HCT116 (cell line): ENCODE data around the gene FADS6. TPM values are rescaled to one million over a fixed set of nuclear protein-coding genes. Genes with fewer than 3 reads are reported as not detected.
A peak's percentile ranks its signal among the peaks of the same experiment; 100 is the strongest.

Experiments used
- ATAC-seq: fragments of 200-7000 bp; cut with Tn5 transposase; 2 replicates; pipeline ENCODE4 v1.9.1; 2020; ENCODE audit warnings: mild to moderate bottlenecking, moderate library complexity
- BruUV-seq: library from RNA; stranded (reverse); fragments of 400-500 nt; replicated peaks from 2 replicates; lab custom pipeline; 2021; lab: Mats Ljungman, UMichigan
- CTCF ChIA-PET: fragments of 300-600 bp; sonication (Branson Sonifier 250); formaldehyde crosslinking; loops from one replicate; lab custom pipeline; 2021; ENCODE audit warnings: antibody characterized with exemption; lab: Charles Lee
- POLR2A ChIA-PET: fragments of 300-600, 350-600 bp; sonication (Branson Sonifier 250); formaldehyde crosslinking; loops from one replicate; lab custom pipeline; 2021; ENCODE audit warnings: antibody characterized with exemption; lab: Charles Lee
- RAD21 ChIA-PET, 2 experiments: fragments of 300-600 bp; sonication (Branson Sonifier 250); formaldehyde crosslinking; loops; one replicate each; lab custom pipeline; 2023; ENCODE audit warnings: low total read pairs in 2 of 2; ENCODE audit not compliant: uncharacterized antibody in 2 of 2, unreplicated experiment in 2 of 2, low non-redundant PET in 1 of 2; lab: Charles Lee
- DNase-seq: peaks from one replicate; pipeline ENCODE4 v3.0.0-alpha.2; 2010; ENCODE audit warnings: low read depth, low spot score
- H2AFZ ChIP-seq: fragments of 200-600 bp; shearing (Covaris generic), sonication (generic); 2 replicates; pipeline ENCODE4 v1.6.1; 2017; ENCODE audit warnings: low read depth, mixed run types, mixed read lengths, antibody characterized with exemption, low read length; ENCODE audit not compliant: poor library complexity, severe bottlenecking
- H3K27ac ChIP-seq: 2 replicates; pipeline ENCODE4 v1.5.1; 2012; ENCODE audit warnings: low read depth, low read length
- H3K27me3 ChIP-seq: fragments of 200-600 bp; sonication (generic); 2 replicates; pipeline ENCODE4 v1.6.1; 2016; ENCODE audit warnings: mixed run types, low read length, mixed read lengths; ENCODE audit not compliant: insufficient read depth
- H3K36me3 ChIP-seq, 2 experiments: fragments of 200-500 bp in 1 of 2; fragments of 200-600 bp in 1 of 2; sonication (Bioruptor generic) in 1 of 2; sonication (generic) in 1 of 2; 2 replicates each; pipeline versions ENCODE4 v1.5.1 to v1.6.1; 2014 to 2016; ENCODE audit warnings: low read length in 2 of 2, inconsistent platforms in 1 of 2, mixed read lengths in 1 of 2, mixed run types in 1 of 2; ENCODE audit not compliant: insufficient read depth in 2 of 2, control insufficient read depth in 1 of 2
- H3K4me1 ChIP-seq, 2 experiments: fragments of 200-600 bp in 1 of 2; sonication (generic) in 1 of 2; 2 replicates each; pipeline versions ENCODE4 v1.5.1 to v1.6.1; 2012 to 2017; ENCODE audit warnings: low read length in 2 of 2, inconsistent platforms in 1 of 2, mild to moderate bottlenecking in 1 of 2, mixed read lengths in 1 of 2, mixed run types in 1 of 2, moderate library complexity in 1 of 2; ENCODE audit not compliant: insufficient read depth in 2 of 2, control insufficient read depth in 1 of 2
- H3K4me2 ChIP-seq: fragments of 200-600 bp; sonication (generic); 2 replicates; pipeline ENCODE4 v1.6.1; 2017; ENCODE audit warnings: mixed run types, low read length, mixed read lengths
- H3K4me3 ChIP-seq, 2 experiments: fragments of 200-600 bp in 1 of 2; sonication (generic) in 1 of 2; replicated peaks in 1 of 2; 2 replicates each; pipeline ENCODE4 v1.5.1; 2011 to 2016; ENCODE audit warnings: low read length in 2 of 2, control low read depth in 1 of 2, low read depth in 1 of 2, mild to moderate bottlenecking in 1 of 2, mixed read lengths in 1 of 2, mixed run types in 1 of 2
- H3K79me2 ChIP-seq: fragments of 200-600 bp; sonication (generic); 2 replicates; pipeline ENCODE4 v1.6.1; 2017; ENCODE audit warnings: mild to moderate bottlenecking, mixed run types, low read length, moderate library complexity, mixed read lengths; ENCODE audit not compliant: insufficient read depth
- H3K9ac ChIP-seq: fragments of 200-600 bp; sonication (generic); 2 replicates; pipeline ENCODE4 v1.6.1; 2016; ENCODE audit warnings: low read length, mixed read lengths
- H3K9me2 ChIP-seq: fragments of 200-600 bp; sonication (generic), shearing (Covaris generic); 2 replicates; pipeline ENCODE4 v1.6.1; 2017; ENCODE audit warnings: mixed run types, mild to moderate bottlenecking, moderate library complexity; ENCODE audit not compliant: insufficient read depth
- H3K9me3 ChIP-seq, 2 experiments: fragments of 200-500 bp in 1 of 2; fragments of 200-600 bp in 1 of 2; sonication (Bioruptor generic) in 1 of 2; sonication (generic) in 1 of 2; 2 replicates each; pipeline ENCODE4 v1.6.1; 2014 to 2017; ENCODE audit warnings: low read length in 2 of 2, mixed read lengths in 2 of 2, inconsistent platforms in 1 of 2, low read depth in 1 of 2, mild to moderate bottlenecking in 1 of 2, mixed run types in 1 of 2, moderate library complexity in 1 of 2; ENCODE audit not compliant: control insufficient read depth in 1 of 2, insufficient read depth in 1 of 2
- H4K20me1 ChIP-seq: fragments of 200-600 bp; sonication (generic), shearing (Covaris generic); 2 replicates; pipeline ENCODE4 v1.6.1; 2017; ENCODE audit warnings: mixed run types, mild to moderate bottlenecking, moderate library complexity; ENCODE audit not compliant: insufficient read depth
- CBX3 ChIP-seq: IDR thresholded peaks from 2 replicates; pipeline ENCODE4 v1.6.1; 2012; ENCODE audit warnings: low read depth
- CEBPB ChIP-seq: IDR thresholded peaks from 2 replicates; pipeline ENCODE4 v1.6.1; 2012; ENCODE audit warnings: low read depth
- EGR1 ChIP-seq: IDR thresholded peaks from 2 replicates; pipeline ENCODE4 v1.6.1; 2012; ENCODE audit warnings: low read depth
- EZH2 ChIP-seq: fragments of 200-600 bp; sonication (generic); IDR thresholded peaks from 2 replicates; pipeline ENCODE4 v1.6.1; 2017; ENCODE audit warnings: antibody characterized with exemption, mixed run types
- EZH2phosphoT487 ChIP-seq: fragments of 200-600 bp; IDR thresholded peaks from 2 replicates; pipeline ENCODE4 v1.6.1; 2018; ENCODE audit warnings: antibody characterized with exemption, borderline replicate concordance
- JUND ChIP-seq: IDR thresholded peaks from 2 replicates; pipeline ENCODE4 v1.6.1; 2012
- POLR2A ChIP-seq: IDR thresholded peaks from 2 replicates; pipeline ENCODE4 v1.7.0; 2011; ENCODE audit warnings: borderline replicate concordance; ENCODE audit not compliant: insufficient read depth, insufficient read length; ENCODE audit errors: extremely low read depth
- POLR2AphosphoS5 ChIP-seq: IDR thresholded peaks from 2 replicates; pipeline ENCODE4 v1.6.1; 2011; ENCODE audit warnings: mild to moderate bottlenecking, low read depth, low read length, moderate library complexity
- RAD21 ChIP-seq: IDR thresholded peaks from 2 replicates; pipeline ENCODE4 v1.6.1; 2012; ENCODE audit warnings: low read depth, mild to moderate bottlenecking
- SIN3A ChIP-seq: IDR thresholded peaks from 2 replicates; pipeline ENCODE4 v1.6.1; 2012; ENCODE audit warnings: low read depth
- SP1 ChIP-seq: IDR thresholded peaks from 2 replicates; pipeline ENCODE4 v1.6.1; 2012; ENCODE audit warnings: low read depth
- SRF ChIP-seq: IDR thresholded peaks from 2 replicates; pipeline ENCODE4 v1.6.1; 2012; ENCODE audit warnings: low read depth
- TCF7L2 ChIP-seq: IDR thresholded peaks from 2 replicates; pipeline ENCODE4 v1.7.0; 2011; ENCODE audit warnings: borderline replicate concordance, inconsistent platforms; ENCODE audit not compliant: insufficient read depth, insufficient read length; ENCODE audit errors: extremely low read depth
- YY1 ChIP-seq: IDR thresholded peaks from 2 replicates; pipeline ENCODE4 v1.6.1; 2011; ENCODE audit warnings: low read length, low read depth, moderate library complexity, mild to moderate bottlenecking; ENCODE audit not compliant: insufficient replicate concordance; ENCODE audit errors: extremely low read depth
- ZFX ChIP-seq: fragments of 450-650 bp; IDR thresholded peaks from 2 replicates; pipeline ENCODE4 v1.6.1; 2017
- ZNF274 ChIP-seq: fragments of 200-500 bp; sonication (Bioruptor generic); IDR thresholded peaks from 2 replicates; pipeline ENCODE4 v1.6.1; 2014; ENCODE audit warnings: mild to moderate bottlenecking, low read depth, low read length, inconsistent platforms
- intact Hi-C: fragments of 100-400 bp; cut with micrococcal nuclease; formaldehyde crosslinking; loops from 2 replicates; pipeline ENCODE4 v1.10.0; 2022
- total RNA-seq: library from RNA; stranded (reverse); gene quantifications from one replicate; pipeline ENCODE4 v1.2.1, GENCODE V29; 2021; ENCODE audit not compliant: unreplicated experiment
- TF ChIP-seq, protein P1 (sequence below): IDR thresholded peaks from 2 replicates; pipeline ENCODE4 v1.6.1; 2012
- TF ChIP-seq, protein P2 (sequence below): IDR thresholded peaks from 2 replicates; pipeline ENCODE4 v1.6.1; 2011; ENCODE audit warnings: mild to moderate bottlenecking, low read length, moderate library complexity; ENCODE audit not compliant: insufficient replicate concordance; ENCODE audit errors: extremely low read depth
- TF ChIP-seq, protein P3 (sequence below): IDR thresholded peaks from 2 replicates; pipeline ENCODE4 v1.6.1; 2012
- TF ChIP-seq, protein P4 (sequence below), 3 experiments: fragments of 200-600 bp in 1 of 3; sonication (generic) in 1 of 3; IDR thresholded peaks in 2 of 3; conservative IDR thresholded peaks in 1 of 3; 2 replicates each; pipeline ENCODE4 v1.5.1; 2012 to 2017; ENCODE audit warnings: low read depth in 2 of 3, low read length in 2 of 3, antibody characterized with exemption in 1 of 3, borderline replicate concordance in 1 of 3, control low read depth in 1 of 3, mild to moderate bottlenecking in 1 of 3, mixed read lengths in 1 of 3, mixed run types in 1 of 3, moderate library complexity in 1 of 3; ENCODE audit not compliant: insufficient read depth in 1 of 3

FADS6 gene
- total RNA-seq, 1 experiment from 2014 or later = not detected

DNA sequence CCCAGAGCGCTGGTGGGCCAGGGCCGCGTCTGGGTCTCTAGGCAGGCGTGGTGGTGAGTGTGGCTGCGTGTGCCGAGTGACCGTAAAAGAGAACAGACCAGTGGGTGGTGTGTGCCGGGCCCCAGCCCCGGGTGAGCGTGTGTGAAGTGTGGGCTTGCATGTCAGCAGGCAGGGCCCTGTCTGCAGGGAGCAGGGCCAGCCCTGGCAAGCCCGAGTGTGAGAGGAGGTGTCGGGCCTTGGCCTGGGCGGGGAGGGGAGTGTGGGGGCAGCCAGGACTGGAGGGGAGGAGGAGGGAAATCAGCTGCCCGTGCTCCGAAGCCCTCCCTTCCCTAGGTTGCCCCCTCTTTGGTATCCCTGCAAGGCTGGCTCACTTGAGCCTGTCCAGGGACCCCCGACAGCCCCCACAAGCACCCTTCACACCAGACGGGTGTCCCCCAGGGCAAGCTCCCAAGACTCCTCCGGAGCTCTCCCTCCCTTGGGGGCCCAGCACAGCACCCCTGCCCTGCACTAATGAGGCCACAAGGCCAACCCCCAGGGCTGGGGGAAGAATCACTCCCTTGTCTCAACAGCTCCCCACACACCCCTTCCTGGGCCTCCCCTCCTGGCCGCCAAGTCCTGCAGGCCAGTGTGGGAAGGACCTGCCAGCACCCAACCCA lies 27.7 kb upstream of the FADS6 start:
- TF ChIP-seq EGR1 (no peak), SP1 (no peak), CEBPB (no peak), EZH2 (no peak), CBX3 (no peak), POLR2A (no peak), TCF7L2 (no peak), ZNF274 (no peak), ZFX (no peak), RAD21 (no peak), POLR2AphosphoS5 (no peak), SIN3A (no peak), YY1 (no peak), EZH2phosphoT487 (no peak), JUND (no peak), SRF (no peak)
- TF ChIP-seq, protein P1, sequence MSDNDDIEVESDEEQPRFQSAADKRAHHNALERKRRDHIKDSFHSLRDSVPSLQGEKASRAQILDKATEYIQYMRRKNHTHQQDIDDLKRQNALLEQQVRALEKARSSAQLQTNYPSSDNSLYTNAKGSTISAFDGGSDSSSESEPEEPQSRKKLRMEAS = no peak
- TF ChIP-seq, protein P2, sequence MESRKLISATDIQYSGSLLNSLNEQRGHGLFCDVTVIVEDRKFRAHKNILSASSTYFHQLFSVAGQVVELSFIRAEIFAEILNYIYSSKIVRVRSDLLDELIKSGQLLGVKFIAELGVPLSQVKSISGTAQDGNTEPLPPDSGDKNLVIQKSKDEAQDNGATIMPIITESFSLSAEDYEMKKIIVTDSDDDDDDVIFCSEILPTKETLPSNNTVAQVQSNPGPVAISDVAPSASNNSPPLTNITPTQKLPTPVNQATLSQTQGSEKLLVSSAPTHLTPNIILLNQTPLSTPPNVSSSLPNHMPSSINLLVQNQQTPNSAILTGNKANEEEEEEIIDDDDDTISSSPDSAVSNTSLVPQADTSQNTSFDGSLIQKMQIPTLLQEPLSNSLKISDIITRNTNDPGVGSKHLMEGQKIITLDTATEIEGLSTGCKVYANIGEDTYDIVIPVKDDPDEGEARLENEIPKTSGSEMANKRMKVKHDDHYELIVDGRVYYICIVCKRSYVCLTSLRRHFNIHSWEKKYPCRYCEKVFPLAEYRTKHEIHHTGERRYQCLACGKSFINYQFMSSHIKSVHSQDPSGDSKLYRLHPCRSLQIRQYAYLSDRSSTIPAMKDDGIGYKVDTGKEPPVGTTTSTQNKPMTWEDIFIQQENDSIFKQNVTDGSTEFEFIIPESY = no peak
- TF ChIP-seq, protein P3, sequence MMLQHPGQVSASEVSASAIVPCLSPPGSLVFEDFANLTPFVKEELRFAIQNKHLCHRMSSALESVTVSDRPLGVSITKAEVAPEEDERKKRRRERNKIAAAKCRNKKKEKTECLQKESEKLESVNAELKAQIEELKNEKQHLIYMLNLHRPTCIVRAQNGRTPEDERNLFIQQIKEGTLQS = no peak
- TF ChIP-seq, protein P4, sequence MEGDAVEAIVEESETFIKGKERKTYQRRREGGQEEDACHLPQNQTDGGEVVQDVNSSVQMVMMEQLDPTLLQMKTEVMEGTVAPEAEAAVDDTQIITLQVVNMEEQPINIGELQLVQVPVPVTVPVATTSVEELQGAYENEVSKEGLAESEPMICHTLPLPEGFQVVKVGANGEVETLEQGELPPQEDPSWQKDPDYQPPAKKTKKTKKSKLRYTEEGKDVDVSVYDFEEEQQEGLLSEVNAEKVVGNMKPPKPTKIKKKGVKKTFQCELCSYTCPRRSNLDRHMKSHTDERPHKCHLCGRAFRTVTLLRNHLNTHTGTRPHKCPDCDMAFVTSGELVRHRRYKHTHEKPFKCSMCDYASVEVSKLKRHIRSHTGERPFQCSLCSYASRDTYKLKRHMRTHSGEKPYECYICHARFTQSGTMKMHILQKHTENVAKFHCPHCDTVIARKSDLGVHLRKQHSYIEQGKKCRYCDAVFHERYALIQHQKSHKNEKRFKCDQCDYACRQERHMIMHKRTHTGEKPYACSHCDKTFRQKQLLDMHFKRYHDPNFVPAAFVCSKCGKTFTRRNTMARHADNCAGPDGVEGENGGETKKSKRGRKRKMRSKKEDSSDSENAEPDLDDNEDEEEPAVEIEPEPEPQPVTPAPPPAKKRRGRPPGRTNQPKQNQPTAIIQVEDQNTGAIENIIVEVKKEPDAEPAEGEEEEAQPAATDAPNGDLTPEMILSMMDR (IDR thresholded peaks at IDR 0.05 in 2 of 3, conservative IDR thresholded peaks at IDR 0.05 in 1 of 3; ENCODE audit: borderline replicate concordance in 1 of 3, insufficient read depth in 1 of 3, low read depth in 2 of 3, low read length in 2 of 3) = no peak
- peak overlapping the region; percentile 18; the same call in 1 of the 2 replicates for H3K4me2 ChIP-seq
- no peak overlapping the region for H2AFZ ChIP-seq
- no peak overlapping the region for H3K9ac ChIP-seq
- H4K20me1 ChIP-seq = no peaks in the 10 kb centered on the region
- peak overlapping the region; percentile 13; the same call in 1 of the 2 replicates for H3K27ac ChIP-seq
- POLR2A ChIA-PET = no interaction called here
- ATAC-seq (no peak; the same call in 1 of the 2 replicates), DNase-seq (no peak)
- peaks cover 0 to 2% of the 10 kb centered on the region in 2 experiments; a peak in 1 of 4 replicates for H3K36me3 ChIP-seq
- no peaks in the 10 kb centered on the region for H3K9me2 ChIP-seq
- CTCF ChIA-PET = interaction anchor here (1.1 kb wide), 1 partner anchor 39 kb away, joined by 3 read pairs; no protein-coding TSS in a partner anchor
- H3K9me3 ChIP-seq = no peaks in the 10 kb centered on the region
- H3K79me2 ChIP-seq = no peaks in the 10 kb centered on the region
- peaks cover 4% of the 10 kb centered on the region; the same call in 1 of the 2 replicates for H3K27me3 ChIP-seq
- no TSS peak for BruUV-seq
- no peak overlapping the region for H3K4me3 ChIP-seq
- intact Hi-C loops = no loop called here
- RAD21 ChIA-PET = no interaction called here
- H3K4me1 ChIP-seq = peaks cover 16 to 34% of the 10 kb centered on the region in 2 experiments
